ENCODE measurements around the gene CTNNA2. TPM values are rescaled to one million over a fixed set of nuclear protein-coding genes. Genes with fewer than 3 reads are reported as not detected.

The CTNNA2 gene
- total and polyA plus RNA-seq, 7 experiments from 2014 or later, result not detected

- ChIA-PET POLR2A (no interaction called here), CTCF (no interaction called here)
- Histone ChIP-seq H3K27ac (ENCODE audit: low read depth, low read length) (no peak overlapping the region), H3K27me3 (ENCODE audit: control insufficient read depth in 2 of 2, insufficient read depth in 2 of 2, low read length in 2 of 2) (no peaks in the 10 kb centered on the region), H3K9me3 (ENCODE audit: control insufficient read depth in 2 of 3, low read length in 3 of 3) (peaks cover 0 to 4% (median 0%) of the 10 kb centered on the region in 3 experiments), H3K4me3 (ENCODE audit: low read length) (no peak overlapping the region), H3K4me1 (ENCODE audit: control insufficient read depth in 2 of 2, insufficient read depth in 2 of 2, low read length in 2 of 2) (no peaks in the 10 kb centered on the region), H3K36me3 (ENCODE audit: control insufficient read depth in 2 of 3, insufficient read depth in 3 of 3, low read length in 3 of 3) (no peaks in the 10 kb centered on the region)
- Mint-ChIP-seq H3K4me3 (no peak overlapping the region), H3K36me3 (no peaks in the 10 kb centered on the region), H3K4me1 (no peaks in the 10 kb centered on the region), H3K27me3 (no peaks in the 10 kb centered on the region), H3K27ac (no peak overlapping the region), H3K9me3 (peaks cover 3 to 28% (median 7%) of the 10 kb centered on the region in 11 donors)
- no peak for ATAC-seq
- intact Hi-C loops (cut with micrococcal nuclease), result no loop called here
- no peak for DNase-seq
Observed at GRCh38 chr2:79817288-79817687, 304.4 kb downstream of the CTNNA2 start.

- no peaks in the 10 kb centered on the region for H3K27me3 Mint-ChIP-seq
- no peak overlapping the region for H3K27ac Mint-ChIP-seq
- intact Hi-C loops (cut with micrococcal nuclease), result no loop called here
- DNase-seq (no peak), ATAC-seq (no peak)
- no peaks in the 10 kb centered on the region for H3K9me3 ChIP-seq (ENCODE audit: control insufficient read depth in 2 of 3, low read length in 3 of 3)
- H3K4me3 ChIP-seq (ENCODE audit: low read length), result no peak overlapping the region
- H3K9me3 Mint-ChIP-seq, result peaks cover 0 to 30% (median 8%) of the 10 kb centered on the region in 11 donors
- no peaks in the 10 kb centered on the region for H3K4me1 Mint-ChIP-seq
- ChIA-PET CTCF (no interaction called here), POLR2A (no interaction called here)
- no peaks in the 10 kb centered on the region for H3K4me1 ChIP-seq (ENCODE audit: control insufficient read depth in 2 of 2, insufficient read depth in 2 of 2, low read length in 2 of 2)
- H3K27me3 ChIP-seq (ENCODE audit: control insufficient read depth in 2 of 2, insufficient read depth in 2 of 2, low read length in 2 of 2), result no peaks in the 10 kb centered on the region
- no peak overlapping the region for H3K27ac ChIP-seq (ENCODE audit: low read depth, low read length)
- no peak overlapping the region for H3K4me3 Mint-ChIP-seq
- H3K36me3 Mint-ChIP-seq, result no peaks in the 10 kb centered on the region
- no peaks in the 10 kb centered on the region for H3K36me3 ChIP-seq (ENCODE audit: control insufficient read depth in 2 of 3, insufficient read depth in 3 of 3, low read length in 3 of 3)
Observed at GRCh38 chr2:79820281-79820680, 307.4 kb downstream of the CTNNA2 start.

DNA sequence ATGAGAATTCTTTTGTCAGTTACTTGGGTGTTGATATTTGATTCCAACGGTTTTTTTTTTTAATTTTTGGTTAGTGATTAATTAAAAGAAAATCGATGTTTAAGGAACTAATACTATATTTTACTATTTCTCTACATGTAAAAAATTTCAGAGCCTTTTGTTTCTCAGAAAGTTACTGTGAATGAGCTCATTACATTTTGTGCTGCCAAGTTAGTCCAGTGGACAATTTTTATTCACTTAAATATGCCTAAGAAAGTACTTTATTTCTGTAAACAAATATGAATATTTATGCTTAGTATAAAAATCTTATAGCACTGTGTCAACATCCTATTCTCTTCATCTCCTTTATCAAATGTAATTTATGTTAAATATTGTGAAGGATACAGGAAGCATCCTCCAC, 309.3 kb downstream of the CTNNA2 start:
- intact Hi-C loops (cut with micrococcal nuclease), result no loop called here
- DNase-seq (no peak), ATAC-seq (no peak)
- no peak overlapping the region for H3K4me3 Mint-ChIP-seq
- no peaks in the 10 kb centered on the region for H3K4me1 ChIP-seq (ENCODE audit: control insufficient read depth in 2 of 2, insufficient read depth in 2 of 2, low read length in 2 of 2)
- POLR2A ChIA-PET, result no interaction called here
- H3K27me3 ChIP-seq (ENCODE audit: control insufficient read depth in 2 of 2, insufficient read depth in 2 of 2, low read length in 2 of 2), result no peaks in the 10 kb centered on the region
- H3K36me3 ChIP-seq (ENCODE audit: control insufficient read depth in 2 of 3, insufficient read depth in 3 of 3, low read length in 3 of 3), result no peaks in the 10 kb centered on the region
- no peak overlapping the region for H3K4me3 ChIP-seq (ENCODE audit: low read length)
- CTCF ChIA-PET, result no interaction called here
- H3K9me3 ChIP-seq (ENCODE audit: control insufficient read depth in 2 of 3, low read length in 3 of 3), result no peaks in the 10 kb centered on the region
- no peak overlapping the region for H3K27ac ChIP-seq (ENCODE audit: low read depth, low read length)
- no peak overlapping the region for H3K27ac Mint-ChIP-seq
- peaks cover 0 to 25% (median 8%) of the 10 kb centered on the region in 11 donors for H3K9me3 Mint-ChIP-seq
- no peaks in the 10 kb centered on the region for H3K4me1 Mint-ChIP-seq
- H3K36me3 Mint-ChIP-seq, result no peaks in the 10 kb centered on the region
- no peaks in the 10 kb centered on the region for H3K27me3 Mint-ChIP-seq

DNA sequence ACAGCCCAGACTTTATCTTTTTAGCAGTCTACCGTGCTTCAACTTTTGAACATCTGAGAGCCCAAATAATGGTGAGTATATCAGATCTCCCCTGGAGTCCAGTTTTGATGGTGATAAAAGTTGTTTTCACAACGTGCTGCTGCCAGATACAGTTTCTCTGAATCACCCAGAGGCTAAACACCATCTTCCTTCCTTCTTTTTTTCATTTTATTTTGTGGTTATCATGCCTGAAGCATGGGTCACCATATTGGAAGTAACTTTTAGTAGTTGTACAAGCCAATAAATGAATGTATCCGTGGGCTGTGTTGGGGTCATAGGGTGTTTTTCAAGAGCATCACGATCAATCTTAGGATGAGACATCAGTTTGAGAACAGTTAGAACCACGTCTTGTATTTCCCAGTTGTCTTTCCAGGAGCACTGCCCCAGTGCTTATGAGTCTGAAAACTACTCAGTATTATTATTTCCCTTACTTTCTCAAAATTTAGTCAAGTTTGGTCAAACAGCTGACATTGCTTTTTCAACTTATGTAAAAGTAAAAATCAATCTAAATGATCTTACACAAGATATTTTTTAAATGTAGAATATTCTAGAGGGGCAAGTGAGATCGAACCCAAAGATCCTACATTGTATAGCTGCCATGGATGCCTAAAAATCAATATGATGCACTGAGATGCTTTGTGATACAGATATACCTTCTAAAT, 311.4 kb downstream of the CTNNA2 start:
- Histone ChIP-seq H3K9me3 (ENCODE audit: control insufficient read depth in 2 of 3, low read length in 3 of 3) (no peaks in the 10 kb centered on the region), H3K27me3 (ENCODE audit: control insufficient read depth in 2 of 2, insufficient read depth in 2 of 2, low read length in 2 of 2) (no peaks in the 10 kb centered on the region), H3K27ac (ENCODE audit: low read depth, low read length) (no peak overlapping the region), H3K4me3 (ENCODE audit: low read length) (no peak overlapping the region), H3K4me1 (ENCODE audit: control insufficient read depth in 2 of 2, insufficient read depth in 2 of 2, low read length in 2 of 2) (no peaks in the 10 kb centered on the region), H3K36me3 (ENCODE audit: control insufficient read depth in 2 of 3, insufficient read depth in 3 of 3, low read length in 3 of 3) (no peaks in the 10 kb centered on the region)
- ChIA-PET POLR2A (no interaction called here), CTCF (no interaction called here)
- Mint-ChIP-seq H3K4me1 (no peaks in the 10 kb centered on the region), H3K4me3 (no peak overlapping the region), H3K27ac (no peak overlapping the region), H3K27me3 (no peaks in the 10 kb centered on the region), H3K9me3 (peaks cover 0 to 19% (median 7%) of the 10 kb centered on the region in 11 donors), H3K36me3 (no peaks in the 10 kb centered on the region)
- ATAC-seq, result no peak
- intact Hi-C loops (cut with micrococcal nuclease), result no loop called here
- DNase-seq, result no peak

DNA sequence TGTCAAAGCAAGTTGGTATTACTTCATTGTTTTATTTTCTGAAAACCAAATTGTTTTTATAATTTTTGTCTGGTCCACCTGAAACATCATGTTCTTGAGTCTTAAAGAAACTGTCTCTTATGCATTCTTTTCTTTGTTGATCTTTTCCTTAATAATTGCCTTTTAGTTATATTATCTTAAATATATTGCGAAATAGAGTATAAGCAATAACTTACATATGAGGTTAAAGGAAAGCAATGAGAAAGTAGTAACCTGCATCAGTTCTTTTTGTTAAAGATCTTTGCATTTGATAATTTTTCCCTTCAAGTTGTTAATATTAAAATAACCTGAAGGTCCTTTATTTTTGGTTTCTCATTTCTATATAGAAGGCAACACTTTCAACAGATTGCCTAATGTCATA, 315.0 kb downstream of the CTNNA2 start:
- H3K27ac Mint-ChIP-seq, result no peak overlapping the region
- no peaks in the 10 kb centered on the region for H3K36me3 ChIP-seq (ENCODE audit: control insufficient read depth in 2 of 3, insufficient read depth in 3 of 3, low read length in 3 of 3)
- POLR2A ChIA-PET, result no interaction called here
- H3K27me3 Mint-ChIP-seq, result no peaks in the 10 kb centered on the region
- ATAC-seq (no peak), DNase-seq (no peak)
- peaks cover 0 to 12% (median 4%) of the 10 kb centered on the region in 11 donors for H3K9me3 Mint-ChIP-seq
- H3K27me3 ChIP-seq (ENCODE audit: control insufficient read depth in 2 of 2, insufficient read depth in 2 of 2, low read length in 2 of 2), result no peaks in the 10 kb centered on the region
- no peaks in the 10 kb centered on the region for H3K4me1 ChIP-seq (ENCODE audit: control insufficient read depth in 2 of 2, insufficient read depth in 2 of 2, low read length in 2 of 2)
- H3K27ac ChIP-seq (ENCODE audit: low read depth, low read length), result no peak overlapping the region
- H3K9me3 ChIP-seq (ENCODE audit: control insufficient read depth in 2 of 3, low read length in 3 of 3), result no peaks in the 10 kb centered on the region
- CTCF ChIA-PET, result no interaction called here
- intact Hi-C loops (cut with micrococcal nuclease), result no loop called here
- no peaks in the 10 kb centered on the region for H3K36me3 Mint-ChIP-seq
- no peak overlapping the region for H3K4me3 ChIP-seq (ENCODE audit: low read length)
- H3K4me1 Mint-ChIP-seq, result no peaks in the 10 kb centered on the region
- H3K4me3 Mint-ChIP-seq, result no peak overlapping the region

DNA sequence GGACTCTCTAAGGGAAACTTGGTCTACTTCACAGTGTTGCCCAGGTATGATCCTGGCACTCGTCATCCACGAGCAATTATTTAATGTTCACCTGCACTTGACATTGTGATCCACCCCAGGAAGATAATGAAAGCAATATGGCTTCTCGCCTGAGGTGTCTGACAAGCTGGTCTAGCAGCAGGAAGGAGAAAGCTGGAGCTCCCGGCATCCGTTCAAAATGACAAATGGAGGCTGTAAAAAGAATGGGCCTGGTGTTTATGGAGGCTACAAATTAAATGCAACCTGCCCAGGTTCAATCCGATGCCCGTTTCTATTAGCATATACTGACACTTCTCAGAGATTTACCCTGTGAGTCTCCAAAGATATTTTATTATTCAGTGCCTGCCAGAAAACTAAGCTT, 317.6 kb downstream of the CTNNA2 start:
- Mint-ChIP-seq H3K27me3 (no peaks in the 10 kb centered on the region), H3K4me3 (no peak overlapping the region), H3K9me3 (peaks cover 0 to 7% (median 1%) of the 10 kb centered on the region in 11 donors), H3K36me3 (no peaks in the 10 kb centered on the region), H3K27ac (no peak overlapping the region), H3K4me1 (no peaks in the 10 kb centered on the region)
- POLR2A ChIA-PET, result no interaction called here
- no peaks in the 10 kb centered on the region for H3K4me1 ChIP-seq (ENCODE audit: control insufficient read depth in 2 of 2, insufficient read depth in 2 of 2, low read length in 2 of 2)
- no peaks in the 10 kb centered on the region for H3K9me3 ChIP-seq (ENCODE audit: control insufficient read depth in 2 of 3, low read length in 3 of 3)
- no peaks in the 10 kb centered on the region for H3K27me3 ChIP-seq (ENCODE audit: control insufficient read depth in 2 of 2, insufficient read depth in 2 of 2, low read length in 2 of 2)
- no peak overlapping the region for H3K4me3 ChIP-seq (ENCODE audit: low read length)
- no peak for ATAC-seq
- no peak for DNase-seq
- H3K36me3 ChIP-seq (ENCODE audit: control insufficient read depth in 2 of 3, insufficient read depth in 3 of 3, low read length in 3 of 3), result no peaks in the 10 kb centered on the region
- no peak overlapping the region for H3K27ac ChIP-seq (ENCODE audit: low read depth, low read length)
- intact Hi-C loops (cut with micrococcal nuclease), result no loop called here
- CTCF ChIA-PET, result no interaction called here

DNA sequence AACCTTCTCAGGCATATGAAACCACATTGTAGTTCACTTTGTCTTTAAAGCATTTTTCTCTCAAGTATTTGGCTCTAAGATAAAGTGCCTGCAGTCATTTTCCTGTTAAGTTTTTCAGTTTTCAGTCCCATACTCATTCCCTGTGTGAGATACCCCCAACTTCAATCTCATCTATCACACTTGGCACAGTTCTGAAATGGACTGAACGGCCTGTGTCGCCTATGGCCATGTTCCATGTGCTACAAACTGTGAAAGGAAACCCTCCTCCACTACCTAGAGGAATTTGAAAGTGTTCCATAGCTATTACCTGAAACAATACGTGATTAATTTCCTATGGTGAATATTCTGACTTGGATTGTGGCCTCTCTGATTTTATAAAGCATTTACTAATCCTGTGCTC, 319.1 kb downstream of the CTNNA2 start:
- intact Hi-C loops (cut with micrococcal nuclease), result no loop called here
- Mint-ChIP-seq H3K4me1 (no peaks in the 10 kb centered on the region), H3K27ac (no peak overlapping the region), H3K36me3 (no peaks in the 10 kb centered on the region), H3K9me3 (peaks cover 0 to 13% (median 2%) of the 10 kb centered on the region in 11 donors), H3K4me3 (no peak overlapping the region), H3K27me3 (no peaks in the 10 kb centered on the region)
- Histone ChIP-seq H3K27me3 (ENCODE audit: control insufficient read depth in 2 of 2, insufficient read depth in 2 of 2, low read length in 2 of 2) (no peaks in the 10 kb centered on the region), H3K4me1 (ENCODE audit: control insufficient read depth in 2 of 2, insufficient read depth in 2 of 2, low read length in 2 of 2) (no peaks in the 10 kb centered on the region), H3K4me3 (ENCODE audit: low read length) (no peak overlapping the region), H3K36me3 (ENCODE audit: control insufficient read depth in 2 of 3, insufficient read depth in 3 of 3, low read length in 3 of 3) (no peaks in the 10 kb centered on the region), H3K9me3 (ENCODE audit: control insufficient read depth in 2 of 3, low read length in 3 of 3) (no peaks in the 10 kb centered on the region), H3K27ac (ENCODE audit: low read depth, low read length) (no peak overlapping the region)
- CTCF ChIA-PET, result no interaction called here
- ATAC-seq (no peak), DNase-seq (no peak)
- POLR2A ChIA-PET, result no interaction called here
